Endothelial cell of umbilical vein (primary cell): Measurements from ENCODE around the gene HMGXB3. TPM values are rescaled to one million over a fixed set of nuclear protein-coding genes. Genes with fewer than 3 reads are reported as not detected.

Source experiments
- BruUV-seq: library from RNA; stranded (reverse); fragments of 400-500 nt; replicated peaks from 2 replicates; lab custom pipeline; 2021; lab: Mats Ljungman, UMichigan
- CTCF ChIA-PET: fragments of 300-600, 350-600 bp; sonication (Branson Sonifier 250); formaldehyde crosslinking; loops from one replicate; lab custom pipeline; 2021; ENCODE audit warnings: antibody characterized with exemption, inconsistent platforms; lab: Charles Lee
- POLR2A ChIA-PET: fragments of 300-600, 350-600 bp; sonication (Branson Sonifier 250); formaldehyde crosslinking; loops from one replicate; lab custom pipeline; 2021; ENCODE audit warnings: antibody characterized with exemption, inconsistent platforms; lab: Charles Lee
- DNase-seq: peaks from one replicate; pipeline ENCODE4 v3.0.0-alpha.2; 2011; ENCODE audit warnings: low read depth, low spot score
- FAIRE-seq: peaks from 2 replicates; lab custom pipeline; 2011; peaks lifted over from hg19 to GRCh38; lab: Jason Lieb, UNC
- H2AFZ ChIP-seq: 2 replicates; pipeline ENCODE4 v1.6.0; 2012; ENCODE audit warnings: low read depth, low read length, control low read depth, inconsistent platforms
- H3K27ac ChIP-seq: 2 replicates; pipeline ENCODE4 v1.5.1; 2011; ENCODE audit warnings: low read depth, mild to moderate bottlenecking, control low read depth, low read length, moderate library complexity; ENCODE audit not compliant: insufficient read depth
- H3K27me3 ChIP-seq, 2 experiments: 2 replicates each; pipeline versions ENCODE4 v1.6.0 to v1.6.1; 2011; ENCODE audit warnings: low read length in 2 of 2, mixed read lengths in 1 of 2; ENCODE audit not compliant: control insufficient read depth in 2 of 2, insufficient read depth in 2 of 2
- H3K36me3 ChIP-seq, 2 experiments: 2 replicates in 1 of 2; 3 replicates in 1 of 2; pipeline ENCODE4 v1.5.1; 2011; ENCODE audit warnings: low read length in 2 of 2, mild to moderate bottlenecking in 1 of 2, moderate library complexity in 1 of 2; ENCODE audit not compliant: control insufficient read depth in 2 of 2, insufficient read depth in 2 of 2; ENCODE audit errors: extremely low read depth in 1 of 2
- H3K4me1 ChIP-seq: 3 replicates; pipeline ENCODE4 v1.5.1; 2011; ENCODE audit warnings: mild to moderate bottlenecking, low read length; ENCODE audit not compliant: control insufficient read depth, insufficient read depth; ENCODE audit errors: extremely low read depth
- H3K4me2 ChIP-seq: 2 replicates; pipeline ENCODE4 v1.6.1; 2011; ENCODE audit warnings: low read length, control low read depth, mixed read lengths; ENCODE audit not compliant: insufficient read depth
- H3K4me3 ChIP-seq, 3 experiments: fragments of 200-600 bp in 1 of 3; sonication (generic), shearing (Covaris generic) in 1 of 3; replicated peaks in 1 of 3; 2 replicates each; pipeline ENCODE4 v1.5.1; 2011 to 2016; ENCODE audit warnings: control low read depth in 3 of 3, low read length in 3 of 3, mild to moderate bottlenecking in 2 of 3, inconsistent platforms in 1 of 3, low read depth in 1 of 3, moderate library complexity in 1 of 3; ENCODE audit not compliant: insufficient read depth in 1 of 3
- H3K79me2 ChIP-seq: 2 replicates; pipeline ENCODE4 v1.6.0; 2012; ENCODE audit warnings: low read length, inconsistent platforms; ENCODE audit not compliant: control insufficient read depth, insufficient read depth
- H3K9ac ChIP-seq: replicated peaks from 2 replicates; pipeline ENCODE3; 2011; ENCODE audit warnings: low read length, control low read depth; ENCODE audit not compliant: insufficient read depth; ENCODE audit errors: extremely low read depth
- H3K9me1 ChIP-seq: replicated peaks from 3 replicates; pipeline ENCODE4 v1.6.0; 2011; ENCODE audit warnings: mild to moderate bottlenecking, low read length; ENCODE audit not compliant: control insufficient read depth, insufficient read depth; ENCODE audit errors: extremely low read depth
- H3K9me3 ChIP-seq: replicated peaks from 2 replicates; pipeline ENCODE4 v1.5.1; 2012; ENCODE audit warnings: low read length, inconsistent platforms; ENCODE audit not compliant: control insufficient read depth, insufficient read depth
- H4K20me1 ChIP-seq: replicated peaks from 2 replicates; pipeline ENCODE3; 2011; ENCODE audit warnings: mild to moderate bottlenecking, low read length; ENCODE audit not compliant: control insufficient read depth, insufficient read depth; ENCODE audit errors: extremely low read depth
- CTCF ChIP-seq, 2 donors: IDR thresholded peaks; 1 replicate in 1 of 2; 2 replicates in 1 of 2; pipeline ENCODE4 v1.5.1; 2011; ENCODE audit warnings: low read length in 2 of 2, mild to moderate bottlenecking in 2 of 2, moderate library complexity in 2 of 2, control low read depth in 1 of 2, inconsistent platforms in 1 of 2, low read depth in 1 of 2; ENCODE audit not compliant: insufficient read depth in 1 of 2; ENCODE audit errors: extremely low read depth in 1 of 2
- EZH2 ChIP-seq: IDR thresholded peaks from 2 replicates; pipeline ENCODE4 v1.6.1; 2012; ENCODE audit warnings: borderline replicate concordance, low read depth, mild to moderate bottlenecking, moderate library complexity, low read length, inconsistent platforms; ENCODE audit not compliant: severe bottlenecking
- FOS ChIP-seq: IDR thresholded peaks from 2 replicates; pipeline ENCODE4 v1.6.1; 2011; ENCODE audit warnings: mild to moderate bottlenecking, low read length, moderate library complexity, borderline replicate concordance; ENCODE audit not compliant: insufficient read depth
- GATA2 ChIP-seq: IDR thresholded peaks from 2 replicates; pipeline ENCODE4 v1.7.0; 2011; ENCODE audit warnings: low read depth, mild to moderate bottlenecking, moderate library complexity, mixed read lengths, low read length; ENCODE audit not compliant: insufficient read length, insufficient read depth
- JUN ChIP-seq: IDR thresholded peaks from 2 replicates; pipeline ENCODE4 v1.6.1; 2011; ENCODE audit warnings: borderline replicate concordance, low read depth; ENCODE audit not compliant: insufficient read length, insufficient read depth
- MYC ChIP-seq: IDR thresholded peaks from one replicate; pipeline ENCODE4 v1.6.1; 2011; ENCODE audit warnings: mild to moderate bottlenecking, low read depth, low read length
- POLR2A ChIP-seq: IDR thresholded peaks from 2 replicates; pipeline ENCODE4 v1.6.1; 2012; ENCODE audit warnings: low read depth, mild to moderate bottlenecking, control low read depth, low read length
- POLR2AphosphoS5 ChIP-seq: IDR thresholded peaks from 2 replicates; pipeline ENCODE4 v1.6.1; 2012; ENCODE audit warnings: low read depth, mild to moderate bottlenecking, control low read depth, low read length, moderate library complexity; ENCODE audit not compliant: insufficient read depth
- dilution Hi-C: fragments of 300-500 bp; cut with MboI; formaldehyde crosslinking; loops from one replicate; pipeline ENCODE4 v1.15.0; 2019; ENCODE audit warnings: low sequenced_read_pairs; ENCODE audit not compliant: extremely low pct_ligation_motif_present
- intact Hi-C: fragments of 100-400 bp; cut with micrococcal nuclease; formaldehyde crosslinking; loops from one replicate; pipeline ENCODE4 v1.10.0; 2022
- polyA plus RNA-seq, 4 experiments: library from polyadenylated mRNA; depleted of rRNA in 3 of 4; stranded (reverse) in 3 of 4; unstranded in 1 of 4; fragments of >200 nt; gene quantifications; 2 replicates each; pipeline versions ENCODE4 v1.2.1 to v1.2.3, GENCODE V29; 2011 to 2012; ENCODE audit warnings: missing spikeins in 1 of 4
- total RNA-seq: library from RNA; stranded (reverse); gene quantifications from 2 replicates; pipeline ENCODE4 v1.2.3, GENCODE V29; 2021
- TF ChIP-seq, protein P1 (sequence below): IDR thresholded peaks from 2 replicates; pipeline ENCODE4 v1.6.1; 2011; ENCODE audit not compliant: insufficient read depth, insufficient read length

HMGXB3 gene
- total and polyA plus RNA-seq, 2 donors (not counting 3 experiments of a cell fraction or from before 2014, with no cell fraction given) = 34.8 to 52.6 TPM

DNA sequence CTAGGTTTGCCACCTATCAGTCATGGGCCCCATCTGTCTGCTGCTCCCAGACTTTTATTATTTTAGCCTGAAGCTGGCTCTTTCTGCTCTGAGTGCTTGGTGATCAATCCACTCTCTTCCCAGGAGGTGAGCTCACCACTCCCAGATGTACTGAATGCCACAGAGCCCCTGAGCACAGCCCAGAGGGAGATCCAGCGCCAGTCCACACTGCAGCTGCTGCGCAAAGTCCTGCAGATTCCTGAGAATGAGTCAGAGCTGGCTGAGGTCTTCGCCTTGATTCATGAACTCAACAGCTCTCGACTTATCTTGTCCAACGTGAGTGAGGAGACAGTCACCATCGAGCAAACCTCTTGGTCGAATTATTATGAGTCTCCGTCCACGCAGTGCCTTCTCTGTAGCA, 36.0 kb downstream of the HMGXB3 start:
- no peak for TF ChIP-seq MYC
- no peak for TF ChIP-seq EZH2
- TF ChIP-seq FOS = no peak
- no peak for TF ChIP-seq GATA2
- TF ChIP-seq CTCF (IDR thresholded peaks at IDR 0.05; ENCODE audit: extremely low read depth in 1 of 2, insufficient read depth in 1 of 2, low read depth in 1 of 2, low read length in 2 of 2) = no peak
- TF ChIP-seq JUN = no peak
- no peak for TF ChIP-seq POLR2AphosphoS5
- no peak for TF ChIP-seq POLR2A
- TF ChIP-seq, protein P1, sequence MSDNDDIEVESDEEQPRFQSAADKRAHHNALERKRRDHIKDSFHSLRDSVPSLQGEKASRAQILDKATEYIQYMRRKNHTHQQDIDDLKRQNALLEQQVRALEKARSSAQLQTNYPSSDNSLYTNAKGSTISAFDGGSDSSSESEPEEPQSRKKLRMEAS = no peak
- BruUV-seq = no TSS peak
- FAIRE-seq = no peak
- no peak overlapping the region for H2AFZ ChIP-seq
- no peaks in the 10 kb centered on the region for H4K20me1 ChIP-seq
- intact Hi-C loops = no loop called here
- H3K4me2 ChIP-seq = no peak overlapping the region
- H3K27ac ChIP-seq = no peak overlapping the region
- no peak overlapping the region for H3K9ac ChIP-seq
- H3K79me2 ChIP-seq = no peaks in the 10 kb centered on the region
- H3K9me1 ChIP-seq = no peaks in the 10 kb centered on the region
- POLR2A ChIA-PET = no interaction called here
- H3K4me1 ChIP-seq = no peaks in the 10 kb centered on the region
- H3K36me3 ChIP-seq = peaks cover 34 to 46% of the 10 kb centered on the region in 2 experiments
- DNase-seq = no peak
- CTCF ChIA-PET = interaction anchor here (2.1 to 2.8 kb wide), 2 partner anchors 15 to 46 kb away, joined by 9 to 10 read pairs; no protein-coding TSS in a partner anchor
- dilution Hi-C loops = no loop called here
- H3K4me3 ChIP-seq = no peak overlapping the region
- no peaks in the 10 kb centered on the region for H3K27me3 ChIP-seq
- H3K9me3 ChIP-seq = no peaks in the 10 kb centered on the region
